K562 (cell line): ENCODE results near the gene OR2B6.

ENCODE experiments used
- CEBPB ChIP-seq: fragments of 450-650 bp; IDR thresholded peaks from 2 replicates; pipeline ENCODE4 v1.6.1; 2016; ENCODE audit warnings: missing genetic modification characterization, missing compliant biosample characterization
- CTCF ChIP-seq, 3 experiments: IDR thresholded peaks in 2 of 3; conservative IDR thresholded peaks in 1 of 3; 2 replicates each; pipeline ENCODE4 v1.5.1; 2011 to 2012; ENCODE audit warnings: low read length in 3 of 3, mild to moderate bottlenecking in 3 of 3, control low read depth in 2 of 3, improper control_type of control experiment in 1 of 3, inconsistent platforms in 1 of 3, low read depth in 1 of 3, mixed read lengths in 1 of 3, moderate library complexity in 1 of 3; ENCODE audit not compliant: insufficient read depth in 2 of 3
- DLX4 ChIP-seq: fragments of 250-450 bp; sonication (Bioruptor Pico); IDR thresholded peaks from 2 replicates; pipeline ENCODE4 v1.6.1; 2021; ENCODE audit warnings: mild to moderate bottlenecking
- E2F5 ChIP-seq: sonication (generic); formaldehyde crosslinking; IDR thresholded peaks from 2 replicates; pipeline ENCODE4 v1.8.0; 2022; ENCODE audit warnings: mild to moderate bottlenecking, missing genetic modification reagents
- EGR1 ChIP-seq: fragments of 450-650 bp; conservative IDR thresholded peaks from 2 replicates; pipeline ENCODE4 v1.6.1; 2017; ENCODE audit warnings: mild to moderate bottlenecking
- EZH2 ChIP-seq: IDR thresholded peaks from 2 replicates; pipeline ENCODE4 v1.6.1; 2012; ENCODE audit warnings: low read depth, mild to moderate bottlenecking, inconsistent platforms, low read length, borderline replicate concordance
- HIVEP1 ChIP-seq: fragments of 250-450 bp; sonication (Bioruptor Pico); IDR thresholded peaks from 2 replicates; pipeline ENCODE4 v1.4.0; 2020; ENCODE audit warnings: mild to moderate bottlenecking
- KLF10 ChIP-seq: fragments of 250-450 bp; sonication (Bioruptor Pico); IDR thresholded peaks from 2 replicates; pipeline ENCODE4 v1.6.1; 2021; ENCODE audit warnings: matching md5 sums
- MTF1 ChIP-seq: fragments of 250-450 bp; sonication (Bioruptor Pico); IDR thresholded peaks from 2 replicates; pipeline ENCODE4 v1.9.0; 2021; ENCODE audit warnings: moderate library complexity, mild to moderate bottlenecking, inconsistent platforms, borderline replicate concordance
- NBN ChIP-seq: fragments of 450-650 bp; IDR thresholded peaks from 2 replicates; pipeline ENCODE4 v1.6.1; 2016; ENCODE audit warnings: low read depth, mild to moderate bottlenecking
- SIN3A ChIP-seq, 2 experiments: fragments of 150-350 bp in 1 of 2; IDR thresholded peaks; 2 replicates each; pipeline ENCODE4 v1.6.1; 2011 to 2016; ENCODE audit warnings: borderline replicate concordance in 2 of 2, low read depth in 2 of 2, low read length in 2 of 2, mild to moderate bottlenecking in 2 of 2, moderate library complexity in 2 of 2; ENCODE audit not compliant: control insufficient read depth in 1 of 2
- TCFL5 ChIP-seq: fragments of 250-450 bp; sonication (Bioruptor Pico); conservative IDR thresholded peaks from 2 replicates; pipeline ENCODE4 v1.6.1; 2021; ENCODE audit warnings: mild to moderate bottlenecking, moderate library complexity, matching md5 sums
- ZNF398 ChIP-seq: fragments of 250-450 bp; sonication (Bioruptor Pico); IDR thresholded peaks from 2 replicates; pipeline ENCODE4 v1.8.0; 2021; ENCODE audit warnings: moderate library complexity, mild to moderate bottlenecking, inconsistent platforms

GRCh38 chr6:27977387-27977786, 20.3 kb downstream of the OR2B6 start:
- TF ChIP-seq TCFL5 (CRISPR knock-in tag) (no peak), SIN3A (IDR thresholded peaks at IDR 0.05; ENCODE audit: borderline replicate concordance in 2 of 2, control insufficient read depth in 1 of 2, low read depth in 2 of 2, low read length in 2 of 2) (no peak), EGR1 (no peak), E2F5 (CRISPR knock-in tag) (no peak), EZH2 (no peak), DLX4 (CRISPR knock-in tag) (no peak), NBN (no peak), CEBPB (tag) (no peak), MTF1 (CRISPR knock-in tag) (no peak), CTCF (IDR thresholded peaks at IDR 0.05 in 2 of 3, conservative IDR thresholded peaks at IDR 0.05 in 1 of 3; ENCODE audit: insufficient read depth in 2 of 3, low read depth in 1 of 3, low read length in 3 of 3) (peak in 2 of 3 experiments; percentile 15; a peak in 1 of 6 replicates), ZNF398 (CRISPR knock-in tag) (no peak), HIVEP1 (CRISPR knock-in tag) (no peak), KLF10 (CRISPR knock-in tag) (no peak)
